GM19324 (cell line): Measurements from ENCODE around the gene LIPE.

Experiments used
- ATAC-seq: cut with Tn5 transposase; IDR thresholded peaks from one replicate; pipeline ENCODE4 v1.9.1; 2021; ENCODE audit warnings: mild to moderate bottlenecking, moderate library complexity; ENCODE audit not compliant: unreplicated experiment, low FRiP score

Gene LIPE

DNA sequence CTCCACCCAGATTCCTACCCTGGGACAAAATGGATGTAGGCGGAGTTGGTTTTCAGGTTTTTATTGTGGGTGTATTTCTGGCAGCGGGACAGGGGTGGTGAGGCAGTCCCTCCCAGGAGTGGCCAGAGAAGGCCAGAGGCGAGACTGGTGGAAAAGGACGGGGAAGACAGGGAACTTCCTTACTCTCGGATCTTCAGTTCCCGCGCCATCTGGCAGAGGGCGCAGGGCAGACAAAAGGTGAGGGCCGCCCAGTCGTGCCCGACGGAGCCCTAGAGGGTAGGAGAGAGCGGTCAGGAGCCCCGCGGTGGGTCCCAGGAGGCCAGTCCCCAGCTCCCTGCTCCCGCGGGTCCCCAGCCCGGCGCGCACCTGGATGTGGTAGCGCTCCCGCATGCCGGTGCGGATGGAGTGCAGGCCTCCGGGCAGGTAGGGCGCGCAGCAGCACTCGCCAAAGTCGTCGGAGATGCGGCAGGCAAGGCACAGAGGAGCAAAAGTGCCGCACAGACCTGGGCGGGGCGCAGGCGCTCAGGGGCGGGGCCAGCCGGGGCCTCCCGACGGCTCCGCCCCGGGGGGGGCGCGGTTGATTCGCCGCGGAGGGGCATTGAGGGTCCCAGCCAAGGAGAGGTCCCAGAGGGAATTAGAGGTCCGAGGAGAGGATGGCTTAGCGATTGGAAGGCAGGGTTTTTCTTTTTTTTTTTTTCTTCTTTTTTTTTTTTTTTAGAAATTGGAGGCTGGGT is 40.0 kb downstream of the LIPE start:
- no peak for ATAC-seq

- ATAC-seq, result no peak
Observed at GRCh38 chr19:42380155-42380554, 47.0 kb downstream of the LIPE start.

DNA sequence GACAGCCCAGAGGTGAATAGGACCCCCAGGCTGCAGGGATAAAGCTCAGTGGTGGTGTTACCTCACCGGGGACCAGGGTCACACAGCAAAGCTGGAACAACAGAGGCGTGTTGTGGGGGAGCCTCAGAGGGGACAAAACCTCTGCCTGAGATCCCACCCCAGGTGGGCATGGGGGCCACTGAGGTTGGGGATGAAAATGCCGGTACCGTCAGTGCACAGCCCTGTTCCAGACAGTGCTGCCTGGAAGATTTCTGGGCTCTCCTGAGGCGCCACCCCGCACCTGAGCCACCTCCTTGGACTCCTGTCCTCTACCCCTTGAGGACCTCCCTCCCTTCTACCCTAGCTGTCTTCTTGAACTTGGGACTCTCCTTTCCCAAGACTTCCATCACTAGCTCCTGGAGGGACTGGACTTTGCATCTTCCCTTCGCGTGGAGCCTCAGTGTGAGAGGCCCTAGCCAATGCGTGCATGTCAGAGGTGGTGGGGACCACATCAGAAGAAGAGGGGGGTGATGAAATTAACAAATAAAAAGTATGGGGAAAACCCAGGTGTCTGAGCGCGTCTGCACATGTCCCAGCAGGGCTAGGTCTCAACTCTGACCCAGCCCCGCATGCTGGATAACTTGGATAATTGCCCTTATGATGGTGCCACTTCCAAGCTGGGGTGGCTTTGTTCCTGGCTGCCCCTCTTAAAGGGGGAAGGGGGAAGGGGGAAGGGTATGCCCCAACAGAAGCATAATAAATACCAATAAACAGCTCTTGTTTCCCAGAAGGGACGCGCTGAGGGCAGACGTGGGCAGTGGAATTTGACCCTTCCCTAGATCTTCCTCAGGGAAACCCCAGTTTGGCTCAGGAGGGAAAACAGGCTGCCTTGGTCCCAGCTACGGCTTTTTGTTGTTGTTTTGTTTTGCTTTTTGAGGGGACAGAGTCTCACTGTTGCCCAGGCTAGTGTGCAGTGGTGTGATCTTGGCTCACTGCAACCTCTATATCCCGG is 48.7 kb downstream of the LIPE start:
- ATAC-seq, result no peak

- ATAC-seq, result no peak
Observed at GRCh38 chr19:42376177-42376555, 51.0 kb downstream of the LIPE start.

GRCh38 chr19:42375415-42376176 is 51.6 kb downstream of the LIPE start:
- ATAC-seq, result no peak

DNA sequence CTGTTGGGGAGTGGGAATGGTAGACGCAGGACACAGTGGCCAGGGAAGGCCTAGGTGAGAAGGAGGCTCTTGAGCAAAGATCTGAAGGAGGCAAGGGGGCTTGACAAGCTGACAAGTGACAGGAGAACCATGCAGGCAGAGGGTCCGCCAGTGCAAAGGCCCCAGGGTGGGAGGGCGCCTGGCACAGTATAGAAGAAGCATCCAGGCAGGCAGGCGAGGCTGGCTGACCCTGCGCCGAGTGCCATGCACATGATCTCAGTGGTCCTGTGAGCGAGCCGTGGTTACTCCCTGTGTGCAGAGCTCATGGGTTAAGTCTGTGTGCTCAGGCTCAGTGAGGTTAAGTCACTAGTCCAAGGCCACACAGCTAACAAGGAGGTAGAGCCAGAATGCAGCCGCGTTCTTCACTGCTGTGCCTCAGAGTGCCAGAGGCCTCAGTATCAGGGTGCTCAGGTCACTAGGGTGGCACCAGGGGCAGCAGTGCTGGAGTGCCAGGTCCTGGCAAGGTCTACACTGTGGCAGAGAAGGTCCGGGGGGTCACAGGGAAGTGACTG is 52.3 kb downstream of the LIPE start:
- ATAC-seq, result no peak

DNA sequence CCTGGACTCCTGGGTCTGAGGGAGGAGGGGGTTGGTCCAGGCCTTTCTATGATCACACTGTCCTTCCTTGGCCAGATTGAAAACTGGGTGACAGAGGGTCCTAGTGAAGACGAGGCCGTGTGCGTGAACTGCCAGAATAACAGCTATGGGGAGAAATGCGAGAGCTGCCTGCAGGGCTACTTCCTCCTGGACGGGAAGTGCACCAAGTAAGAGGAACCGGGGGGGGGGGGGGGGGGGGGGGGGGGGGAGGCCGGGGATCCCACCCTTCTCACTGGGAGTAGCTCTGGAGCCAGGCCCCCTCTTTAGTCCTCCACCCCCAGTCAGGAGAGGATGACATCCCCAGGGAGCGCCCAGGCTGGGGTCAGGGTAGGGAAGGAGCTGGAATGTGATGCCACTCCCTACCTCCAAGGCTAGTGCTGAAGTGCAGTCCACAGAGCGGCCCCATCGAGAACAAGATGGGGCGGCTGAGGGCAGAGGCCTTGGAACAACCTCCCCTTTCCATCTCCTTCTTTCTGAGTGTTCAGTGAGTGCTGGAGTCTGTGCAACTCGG is 56.5 kb downstream of the LIPE start:
- no peak for ATAC-seq

DNA sequence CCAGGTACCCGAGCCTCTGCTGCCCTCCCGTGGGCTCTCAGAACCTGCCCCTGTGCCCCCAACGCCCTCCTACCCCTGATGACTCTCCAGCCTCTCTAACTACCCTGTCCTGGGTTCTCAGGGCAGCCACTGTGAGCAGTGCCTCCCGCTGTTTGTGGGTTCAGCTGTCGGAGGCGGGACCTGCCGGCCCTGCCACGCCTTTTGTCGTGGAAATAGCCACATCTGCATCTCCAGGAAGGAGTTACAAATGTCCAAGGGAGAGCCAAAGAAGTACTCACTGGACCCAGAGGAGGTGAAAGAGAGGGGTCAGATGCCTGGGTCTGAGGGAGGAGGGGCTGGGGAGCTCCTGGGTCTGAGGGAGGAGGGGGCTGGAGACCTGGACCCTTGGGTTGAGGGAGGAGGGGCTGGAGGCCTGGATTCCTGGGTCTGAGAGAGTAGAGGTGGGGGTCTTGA is 57.1 kb downstream of the LIPE start:
- no peak for ATAC-seq

DNA sequence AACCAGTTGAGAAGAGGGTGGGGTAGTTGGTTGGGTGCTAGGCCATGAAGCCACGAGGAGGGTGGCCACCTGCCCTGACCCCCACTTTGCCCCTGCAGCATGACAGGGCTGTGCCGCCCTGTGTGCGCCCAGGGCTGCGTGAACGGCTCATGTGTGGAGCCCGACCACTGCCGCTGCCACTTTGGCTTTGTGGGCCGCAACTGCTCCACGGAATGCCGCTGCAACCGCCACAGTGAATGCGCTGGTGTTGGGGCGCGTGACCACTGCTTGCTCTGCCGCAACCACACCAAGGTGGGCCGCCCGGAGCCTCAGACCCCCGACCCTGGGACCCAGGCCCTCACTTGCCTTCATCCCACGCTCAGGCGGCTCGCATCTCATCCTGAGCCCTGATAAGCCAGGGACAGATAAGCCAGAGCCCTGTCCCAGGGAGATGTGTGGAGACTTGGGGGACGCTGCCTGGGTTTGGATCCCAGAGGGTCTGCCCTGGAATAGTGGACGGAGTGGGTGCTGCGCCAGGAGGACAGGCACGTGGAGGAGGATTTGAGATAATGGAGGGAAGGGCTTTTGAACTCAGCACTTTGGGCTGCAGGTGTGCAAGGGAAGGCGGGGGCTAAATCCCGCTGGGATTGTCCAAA is 57.6 kb downstream of the LIPE start:
- ATAC-seq, result no peak

- ATAC-seq, result no peak
Observed at GRCh38 chr19:42368765-42369164, 58.4 kb downstream of the LIPE start.

DNA sequence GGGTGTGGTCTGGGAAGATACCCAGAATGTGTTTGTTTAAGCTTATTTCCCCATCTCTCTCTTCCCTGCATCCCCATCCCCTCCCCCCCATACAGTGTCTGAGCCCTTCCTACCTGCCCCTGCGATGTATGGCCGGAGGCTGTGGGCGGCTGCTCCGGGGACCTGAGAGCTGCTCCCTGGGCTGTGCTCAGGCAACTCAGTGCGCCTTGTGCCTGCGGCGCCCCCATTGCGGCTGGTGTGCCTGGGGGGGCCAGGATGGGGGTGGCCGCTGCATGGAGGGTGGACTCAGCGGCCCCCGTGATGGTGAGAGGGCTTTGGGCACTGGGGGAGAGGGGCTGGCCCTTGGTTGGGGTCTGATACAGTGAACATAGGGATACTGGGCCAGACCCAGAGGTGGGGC is 58.8 kb downstream of the LIPE start:
- no peak for ATAC-seq

DNA sequence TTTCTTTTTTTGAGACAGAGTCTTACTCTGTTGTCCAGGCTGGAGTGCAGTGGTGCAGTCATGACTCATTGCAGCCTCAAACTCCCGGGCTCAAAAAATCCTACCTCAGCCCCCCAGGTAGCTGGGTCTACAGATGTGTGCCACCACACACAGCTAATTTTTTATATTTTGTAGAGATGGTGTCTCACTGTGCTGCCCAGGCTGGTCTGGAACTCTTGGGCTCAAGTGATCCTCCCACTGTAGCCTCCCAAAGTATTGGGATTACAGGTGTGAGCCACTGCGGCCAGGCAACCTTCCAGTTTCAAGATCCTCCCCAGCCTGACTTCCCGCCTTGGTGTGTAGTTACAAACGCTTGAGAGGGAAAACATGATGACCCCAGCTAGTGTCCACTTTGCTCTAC is 59.3 kb downstream of the LIPE start:
- ATAC-seq, result no peak

DNA sequence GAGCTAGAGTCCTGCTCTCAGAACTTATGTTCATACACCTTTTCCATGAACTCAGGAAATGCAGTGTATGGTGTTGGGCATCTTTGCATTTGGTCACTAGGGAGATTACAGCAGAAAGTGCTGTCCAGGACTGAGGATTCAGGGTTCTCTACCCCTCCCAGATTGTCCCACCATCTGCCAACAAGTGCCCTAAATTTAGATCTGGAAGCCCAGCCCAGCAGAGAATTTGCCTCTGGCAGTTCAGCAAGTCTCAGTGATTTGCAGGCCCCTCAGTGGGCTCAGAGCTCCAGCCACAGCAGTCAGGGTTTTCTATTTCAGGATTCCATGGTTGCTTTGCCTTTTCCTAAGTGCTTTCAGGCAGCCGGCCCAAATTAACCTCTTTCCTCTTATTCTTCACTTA is 60.5 kb downstream of the LIPE start:
- ATAC-seq, result no peak

DNA sequence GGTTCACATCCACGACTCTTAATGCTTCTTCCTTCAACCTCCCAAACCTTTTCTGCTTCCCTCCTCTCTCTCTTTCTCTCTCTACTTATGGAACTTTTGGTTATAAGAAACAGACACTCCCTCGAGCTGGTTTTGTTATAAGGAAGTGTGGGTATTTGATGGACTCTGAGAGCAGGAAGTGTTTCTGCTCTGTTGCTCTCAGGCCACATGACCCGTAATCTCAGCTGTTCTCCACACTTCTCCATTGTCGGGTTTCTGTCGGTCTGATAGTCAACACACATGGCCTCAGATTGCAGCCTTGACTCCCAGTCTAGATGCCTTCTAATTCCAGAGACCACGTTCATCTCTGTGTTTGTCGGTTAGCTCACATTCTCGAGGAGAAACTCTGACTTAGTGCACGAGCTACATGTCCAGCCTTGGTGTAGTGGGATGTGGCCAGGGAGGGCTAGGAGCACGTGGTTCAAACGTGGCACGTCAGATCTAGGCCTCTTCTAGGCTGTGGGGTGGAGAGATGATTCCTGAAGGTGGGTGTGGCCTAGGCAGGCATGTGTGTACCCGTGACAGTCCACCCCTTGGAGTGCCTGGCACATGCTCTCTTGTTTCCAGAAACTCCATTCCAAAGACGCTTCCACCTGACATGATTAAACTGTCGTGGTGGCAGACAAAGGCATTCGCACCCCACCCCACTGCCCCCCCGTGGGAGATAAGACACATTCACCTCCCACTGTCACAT is 63.4 kb downstream of the LIPE start:
- no peak for ATAC-seq

DNA sequence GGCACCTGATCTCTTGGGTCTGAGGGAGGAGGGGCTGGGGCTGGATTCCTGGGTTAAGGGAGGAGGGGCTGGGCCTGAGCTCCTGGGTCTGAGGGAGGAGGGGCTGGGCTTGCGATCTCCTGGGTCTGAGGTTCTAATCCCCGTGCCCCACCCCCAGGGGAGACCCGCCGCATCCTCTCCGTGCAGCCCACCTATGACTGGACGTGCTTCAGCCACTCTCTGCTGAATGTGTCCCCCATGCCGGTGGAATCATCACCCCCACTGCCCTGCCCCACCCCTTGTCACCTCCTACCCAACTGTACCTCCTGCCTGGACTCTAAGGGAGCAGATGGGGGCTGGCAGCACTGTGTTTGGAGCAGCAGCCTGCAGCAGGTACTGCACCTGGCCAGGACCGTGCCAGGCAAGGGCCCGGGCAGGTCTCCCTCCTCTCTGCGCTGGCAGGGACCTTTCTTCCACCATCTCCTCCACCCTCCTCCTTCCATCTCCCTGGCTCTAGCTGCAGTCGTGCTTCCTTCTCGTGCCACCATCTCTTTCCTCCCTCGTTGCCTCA is 64.2 kb downstream of the LIPE start:
- ATAC-seq, result no peak

DNA sequence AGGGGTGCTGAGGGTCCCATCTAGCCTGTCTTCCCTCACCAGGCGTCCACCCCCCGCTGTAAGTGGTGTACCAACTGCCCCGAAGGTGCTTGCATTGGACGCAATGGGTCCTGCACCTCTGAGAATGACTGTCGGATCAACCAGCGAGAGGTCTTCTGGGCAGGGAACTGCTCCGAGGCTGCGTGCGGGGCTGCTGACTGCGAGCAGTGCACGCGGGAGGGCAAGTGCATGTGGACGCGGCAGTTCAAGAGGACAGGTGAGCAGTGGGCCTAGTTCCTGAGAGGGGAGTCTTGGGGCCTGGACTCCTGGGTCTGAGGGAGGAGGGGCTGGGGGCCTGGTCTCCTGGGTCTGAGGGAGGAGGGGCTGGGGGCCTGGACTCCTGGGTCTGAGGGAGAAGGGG is 64.8 kb downstream of the LIPE start:
- ATAC-seq, result no peak

GRCh38 chr19:42361545-42361910 is 65.7 kb downstream of the LIPE start:
- no peak for ATAC-seq

DNA sequence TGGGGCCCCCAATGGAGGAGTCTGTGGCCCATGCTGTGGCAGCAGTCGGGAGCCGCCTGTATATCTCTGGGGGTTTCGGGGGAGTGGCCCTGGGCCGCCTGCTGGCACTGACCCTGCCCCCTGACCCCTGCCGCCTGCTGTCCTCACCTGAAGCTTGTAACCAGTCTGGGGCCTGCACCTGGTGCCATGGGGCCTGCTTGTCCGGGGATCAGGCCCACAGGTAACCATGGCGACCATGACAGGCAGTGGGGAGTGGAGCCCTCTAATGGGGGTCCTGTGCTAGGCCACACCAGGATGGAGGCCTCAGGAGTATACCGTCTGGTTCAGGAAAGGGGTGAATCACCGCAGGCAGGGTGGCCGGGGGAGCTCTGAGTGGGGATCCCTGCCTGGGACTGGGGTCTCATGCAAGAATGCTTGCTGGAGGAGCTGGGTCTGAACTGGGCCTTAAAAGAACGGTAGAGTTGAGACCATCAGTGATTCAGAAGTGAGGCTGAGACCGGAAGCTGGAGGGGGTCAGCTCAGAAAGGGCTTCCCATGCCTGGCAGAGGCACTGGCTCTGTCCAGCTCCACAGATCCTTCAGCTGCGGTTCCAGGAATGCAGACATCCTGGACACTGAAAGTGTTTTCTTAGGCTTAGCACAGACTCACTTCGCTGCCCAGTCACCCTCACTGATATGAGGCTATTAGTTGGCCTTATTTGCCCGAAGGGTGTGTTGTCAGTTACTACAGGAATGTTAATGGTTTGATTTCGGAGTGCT is 66.2 kb downstream of the LIPE start:
- ATAC-seq, result no peak
